RKO (cell line): ENCODE results near the gene NFKB1.
A peak's percentile ranks its signal among the peaks of the same experiment; 100 is the strongest.

ENCODE experiments used
- DNase-seq: peaks from one replicate; pipeline ENCODE4 v3.0.0-alpha.2; 2016; ENCODE audit warnings: low spot score

Gene NFKB1

DNA sequence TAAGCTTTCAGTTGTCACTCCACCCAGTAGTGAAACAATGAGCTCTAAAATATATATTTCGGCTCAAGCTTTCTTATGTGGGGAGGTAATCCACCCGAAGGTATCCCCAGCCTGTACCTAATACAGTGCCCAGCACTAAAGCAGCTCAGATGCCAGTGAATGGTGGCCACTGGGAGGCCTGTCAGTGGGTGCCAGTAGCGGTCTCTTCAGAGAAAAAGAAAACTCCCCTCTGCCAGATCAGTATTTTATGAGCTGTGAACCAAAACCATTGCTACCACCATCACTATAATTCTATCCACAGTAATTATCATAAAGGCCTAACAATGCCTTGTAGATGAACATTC, 835 bp upstream of the NFKB1 start:
- peak; percentile 45 for DNase-seq

DNA sequence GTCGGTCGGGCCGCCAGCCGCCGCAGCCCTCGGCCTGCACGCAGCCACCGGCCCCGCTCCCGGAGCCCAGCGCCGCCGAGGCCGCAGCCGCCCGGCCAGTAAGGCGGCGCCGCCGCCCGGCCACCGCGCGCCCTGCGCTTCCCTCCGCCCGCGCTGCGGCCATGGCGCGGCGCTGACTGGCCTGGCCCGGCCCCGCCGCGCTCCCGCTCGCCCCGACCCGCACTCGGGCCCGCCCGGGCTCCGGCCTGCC, 213 bp downstream of the NFKB1 start:
- no peak for DNase-seq

DNA sequence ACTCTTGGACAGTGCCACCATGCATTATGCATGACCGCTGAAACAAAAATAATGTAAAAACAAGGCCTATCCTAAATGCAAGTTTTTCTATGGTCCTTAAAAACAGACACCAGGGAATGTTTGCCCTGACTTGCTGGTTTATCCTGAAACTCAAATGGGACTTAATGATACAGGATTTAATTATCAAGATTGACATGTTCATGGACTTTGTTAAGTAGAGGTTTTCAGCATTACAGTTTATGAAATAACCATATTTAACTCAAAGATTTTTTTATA, 1.3 kb downstream of the NFKB1 start:
- no peak for DNase-seq

DNA sequence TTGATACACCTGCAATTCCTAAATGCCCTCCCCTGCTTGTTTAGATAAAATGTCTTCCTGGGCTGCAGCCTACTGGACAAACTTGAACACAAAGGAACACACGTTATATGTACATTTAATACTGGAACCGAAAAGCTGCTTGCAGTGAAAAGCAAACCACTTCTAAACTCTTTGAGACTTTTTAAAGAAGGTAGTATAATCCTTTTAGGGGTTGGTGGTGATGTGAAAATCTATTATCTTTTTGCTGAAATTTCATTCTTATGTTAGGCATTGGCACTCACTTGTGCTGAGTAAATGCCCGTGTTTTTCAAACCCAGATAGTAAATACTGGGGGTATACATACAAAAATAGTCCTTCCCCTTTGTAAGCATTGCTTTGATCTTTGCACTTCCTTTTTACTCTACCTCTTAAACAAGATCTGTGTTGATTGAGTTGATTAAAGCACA, 2.2 kb downstream of the NFKB1 start:
- DNase-seq = peak; percentile 64

DNA sequence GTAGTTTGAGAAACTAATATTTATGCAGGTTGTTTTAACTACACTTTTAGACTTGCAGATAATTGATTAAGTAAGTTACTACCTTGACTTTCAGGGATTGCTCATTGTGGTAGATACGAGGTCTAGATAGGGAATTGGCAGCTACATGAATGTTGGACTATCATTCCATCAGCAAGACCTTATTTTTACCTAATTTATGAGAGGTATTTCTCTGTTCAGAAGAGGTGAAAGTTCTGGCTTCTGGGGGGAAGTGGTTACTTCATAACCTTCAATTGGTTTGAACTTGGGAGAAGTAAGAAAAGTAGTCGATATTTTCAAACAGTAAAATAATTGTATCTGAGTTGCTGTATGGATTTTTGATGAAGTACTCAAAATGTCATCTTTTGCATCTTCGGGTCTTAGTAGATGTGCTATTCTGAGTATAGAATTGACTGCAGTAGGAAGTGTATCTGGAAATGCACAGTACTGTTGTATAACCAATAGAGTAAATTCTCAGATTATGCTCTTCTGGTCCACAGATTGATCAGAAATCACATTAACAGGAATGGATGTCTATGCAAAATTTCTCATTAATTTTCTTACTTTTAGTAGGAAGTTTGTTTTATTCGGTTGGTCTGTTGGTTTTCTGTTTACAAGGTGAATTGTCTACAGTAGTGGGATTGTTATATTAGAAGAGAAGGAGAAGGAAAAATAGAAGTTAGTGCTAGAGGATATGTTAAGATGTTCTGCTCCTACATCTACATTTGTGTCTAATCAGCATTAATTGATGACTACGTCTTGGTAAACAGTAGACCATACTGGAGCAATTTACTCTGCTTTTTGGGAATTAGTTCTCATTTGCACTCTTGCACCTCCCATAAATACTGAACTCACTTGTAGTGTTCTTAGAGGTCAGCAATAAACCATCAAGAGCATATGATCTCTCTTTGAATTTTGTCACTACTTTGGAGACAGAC, 3.0 kb downstream of the NFKB1 start:
- peak; percentile 22 for DNase-seq

DNA sequence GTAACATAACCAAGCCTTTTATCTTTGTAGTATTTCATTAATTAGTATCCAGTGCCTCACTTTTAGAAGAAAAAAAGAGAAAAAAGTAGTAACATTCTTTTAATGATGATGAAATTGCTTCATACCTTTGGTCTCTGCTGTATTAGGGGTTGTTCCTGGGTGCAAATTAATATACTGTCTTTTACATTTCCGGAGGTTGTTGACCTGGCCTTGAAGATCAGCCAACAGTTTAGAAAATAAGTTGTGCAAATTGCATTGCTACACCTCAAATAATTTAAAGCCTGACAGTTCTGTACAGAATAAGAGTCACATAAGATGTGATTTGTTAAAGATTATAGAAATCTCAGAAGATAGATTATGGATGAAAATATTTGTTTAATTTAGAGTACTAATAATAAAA, 3.8 kb downstream of the NFKB1 start:
- DNase-seq = no peak

DNA sequence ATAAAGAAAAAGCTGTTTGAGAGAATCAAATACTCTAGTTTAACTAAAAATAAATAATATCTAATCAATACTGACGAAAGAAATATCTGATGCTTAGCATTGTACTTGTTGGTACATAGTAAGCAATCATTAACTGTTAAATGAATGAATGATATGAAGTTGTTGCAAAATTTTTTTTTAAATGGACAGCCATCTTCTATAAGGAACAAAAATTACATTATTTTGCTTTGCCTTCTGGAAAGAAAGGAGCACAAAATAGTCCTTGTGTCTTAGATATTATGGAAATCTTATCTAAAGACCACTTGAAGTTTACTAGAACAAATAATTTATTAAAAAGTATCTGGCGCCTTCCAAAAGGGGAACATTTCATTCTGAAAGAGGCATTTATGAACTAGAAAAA, 4.5 kb downstream of the NFKB1 start:
- no peak for DNase-seq

DNA sequence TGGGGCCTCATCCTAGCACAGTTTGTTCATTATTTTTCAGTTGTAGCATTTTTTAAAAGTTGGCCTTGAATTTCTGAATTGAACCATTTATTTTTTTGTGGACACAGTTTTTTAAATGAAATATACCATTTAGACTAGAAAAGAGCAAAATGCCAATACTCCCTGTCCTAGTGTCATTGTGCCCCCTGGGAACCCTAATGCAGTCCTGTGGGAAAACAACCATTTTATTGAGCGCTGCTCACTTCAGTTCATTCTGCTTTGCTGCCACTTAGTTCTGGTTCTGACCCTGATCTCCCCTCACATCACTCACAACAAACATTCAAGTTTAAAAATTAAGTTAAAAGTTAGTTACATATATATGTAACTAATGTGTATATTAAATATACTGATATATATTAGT, 5.4 kb downstream of the NFKB1 start:
- no peak for DNase-seq

DNA sequence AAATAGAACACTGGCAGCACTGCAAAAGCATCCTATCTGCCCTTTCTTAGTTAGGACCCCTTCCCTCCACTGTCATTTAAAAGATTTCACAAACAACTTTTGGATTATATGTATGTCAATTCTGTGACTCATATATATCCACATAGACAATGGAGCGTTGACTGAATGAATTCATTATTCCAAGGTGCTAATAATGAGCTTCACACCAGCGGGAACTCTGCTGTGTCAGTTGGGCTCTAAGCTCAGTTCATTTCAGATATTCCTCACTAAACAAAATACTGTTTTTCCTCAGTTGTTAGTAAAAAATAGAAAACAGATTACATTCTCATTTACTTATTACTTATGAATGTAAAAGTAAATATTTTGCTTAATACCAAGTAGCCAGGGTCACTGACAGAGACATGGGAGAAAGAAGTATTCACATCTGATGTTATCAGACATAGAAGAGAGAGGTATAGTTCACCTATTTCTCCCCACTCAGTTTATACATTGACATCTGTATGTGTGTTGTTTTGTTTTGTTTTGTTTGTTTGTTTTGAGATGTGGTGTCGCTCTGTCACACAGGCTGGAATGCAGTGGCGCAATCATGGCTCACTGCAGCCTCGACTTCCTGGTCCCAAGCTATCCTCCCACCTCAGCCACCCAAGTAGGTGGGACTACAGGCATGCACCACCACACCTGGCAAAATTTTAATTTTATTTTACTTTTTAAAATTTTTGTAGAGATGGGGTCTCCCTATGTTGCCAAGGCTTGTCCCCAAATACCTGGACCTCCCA, 10.9 kb downstream of the NFKB1 start:
- no peak for DNase-seq

DNA sequence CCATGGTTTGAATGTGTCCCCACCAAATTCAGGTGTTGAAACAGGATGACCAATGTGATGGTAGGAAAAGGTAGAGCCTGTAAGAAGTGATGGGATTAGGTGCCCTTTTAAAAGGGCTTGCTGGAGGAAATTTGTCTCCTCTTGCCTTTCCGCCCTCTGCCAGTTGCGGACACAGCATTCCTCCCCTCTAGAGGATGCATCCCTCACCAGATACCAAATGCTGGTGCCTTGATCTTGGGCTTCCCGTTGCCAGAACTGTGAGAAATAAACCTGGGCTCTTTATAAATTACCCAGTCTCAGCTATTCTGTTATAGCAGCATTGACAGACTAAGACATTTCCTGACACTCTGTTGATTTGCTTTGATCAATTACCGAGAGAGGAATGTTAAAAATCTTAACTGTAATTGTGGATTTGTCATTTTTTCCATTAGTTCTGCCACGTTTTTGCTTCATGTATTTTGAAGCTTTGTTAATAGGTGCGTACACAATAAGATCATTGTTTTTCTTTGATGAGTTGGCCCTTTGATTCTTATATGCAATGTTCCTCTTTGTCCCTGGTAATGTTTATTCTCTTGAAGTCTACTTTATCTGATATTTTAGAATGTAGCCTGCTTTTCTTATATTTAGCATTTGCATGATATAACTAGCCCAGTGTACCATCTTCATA, 13.3 kb downstream of the NFKB1 start:
- no peak for DNase-seq

DNA sequence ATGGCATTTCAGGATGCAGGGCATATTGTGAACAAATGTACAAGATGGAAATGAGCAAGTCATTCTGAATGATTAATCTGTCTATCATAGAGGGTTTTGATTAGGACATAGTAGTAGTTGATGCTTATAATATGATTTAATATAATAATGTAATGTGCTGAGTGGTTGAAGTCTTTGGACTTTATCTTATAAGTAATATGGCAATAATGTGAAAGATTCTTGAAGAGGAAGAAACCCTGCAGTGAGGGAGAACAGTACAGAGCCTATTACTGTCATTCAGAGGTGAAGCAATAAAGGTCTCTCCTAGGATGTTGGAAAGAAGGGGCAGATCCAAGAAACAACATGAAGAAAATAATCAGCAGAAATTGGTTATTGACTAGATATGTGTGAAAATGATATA, 16.6 kb downstream of the NFKB1 start:
- DNase-seq = no peak

DNA sequence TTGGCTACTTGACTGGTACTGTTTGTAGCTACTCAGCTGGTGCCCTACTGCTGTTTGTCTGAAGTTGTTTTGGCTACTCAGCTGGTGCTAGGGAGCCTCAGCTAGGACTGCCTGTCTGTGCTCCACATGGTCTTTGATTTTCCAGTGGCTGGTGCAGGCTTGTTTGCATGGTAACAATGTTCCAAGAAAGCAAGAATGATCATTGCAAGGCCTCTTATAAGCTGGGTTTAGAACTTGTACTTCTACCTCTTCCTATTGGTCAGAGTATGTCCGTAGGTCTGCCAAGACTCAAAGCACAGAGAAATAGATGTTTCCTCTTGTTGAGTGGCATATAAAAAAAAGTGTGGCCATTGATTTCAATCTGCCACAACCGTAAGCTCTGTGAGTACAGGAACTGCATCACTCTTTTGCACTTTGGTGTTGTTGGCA, 17.6 kb downstream of the NFKB1 start:
- DNase-seq = no peak

DNA sequence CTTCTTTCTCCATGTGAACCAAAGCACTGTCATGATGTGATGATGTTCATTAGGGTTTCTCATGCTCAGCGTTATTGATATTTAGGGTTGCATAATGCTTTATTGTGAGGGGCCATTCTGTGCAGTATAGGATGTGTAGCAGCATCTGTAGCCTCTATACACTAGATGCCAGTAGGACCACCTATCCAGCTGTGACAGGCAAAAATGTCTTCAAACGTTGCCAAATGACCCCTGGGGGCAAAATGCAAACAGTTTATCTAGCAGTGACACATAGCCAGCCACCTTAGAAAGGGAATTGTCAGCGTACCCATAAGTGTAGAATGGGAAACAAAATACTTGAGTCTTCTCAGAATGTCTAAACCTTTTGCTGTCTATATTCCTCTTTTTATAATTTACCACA, 18.8 kb downstream of the NFKB1 start:
- DNase-seq = no peak

DNA sequence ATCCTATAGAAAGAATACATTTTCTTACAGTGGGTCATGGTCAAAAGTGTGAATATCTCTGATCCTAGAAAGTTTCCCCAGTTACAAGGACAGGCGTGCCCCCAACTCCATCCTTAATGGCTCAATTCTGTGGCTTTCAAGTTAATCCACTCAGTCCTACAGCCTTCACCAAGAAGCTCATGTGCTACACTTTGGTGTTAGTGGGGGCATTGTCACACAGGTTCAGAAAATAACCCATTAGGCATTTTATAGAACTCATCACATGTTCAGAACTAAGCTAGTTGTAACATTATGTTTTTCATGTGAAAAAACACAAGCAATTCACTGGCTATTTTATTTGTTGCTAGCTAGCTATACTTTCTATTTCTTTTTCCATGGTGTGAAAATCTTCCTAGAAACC, 20.4 kb downstream of the NFKB1 start:
- no peak for DNase-seq

DNA sequence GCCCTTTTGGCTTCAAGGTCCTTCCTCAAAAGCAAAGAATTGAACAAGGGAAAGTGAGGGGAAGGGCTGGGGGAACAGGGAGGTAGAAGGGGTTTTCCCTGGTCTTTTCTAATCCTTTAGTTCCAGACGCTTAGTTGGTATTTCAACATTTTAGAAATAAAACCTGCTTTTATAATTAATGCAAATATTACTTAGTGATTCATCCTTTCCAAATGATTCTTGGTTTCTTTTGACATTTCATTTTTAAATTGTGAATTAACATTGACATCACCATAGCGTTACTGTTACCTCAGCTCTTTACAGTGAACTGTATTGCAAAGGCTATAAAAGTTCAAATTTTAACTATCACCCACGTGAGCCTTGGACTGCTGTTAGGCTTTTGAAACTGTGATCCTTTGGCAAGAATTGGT, 20.9 kb downstream of the NFKB1 start:
- DNase-seq = no peak

DNA sequence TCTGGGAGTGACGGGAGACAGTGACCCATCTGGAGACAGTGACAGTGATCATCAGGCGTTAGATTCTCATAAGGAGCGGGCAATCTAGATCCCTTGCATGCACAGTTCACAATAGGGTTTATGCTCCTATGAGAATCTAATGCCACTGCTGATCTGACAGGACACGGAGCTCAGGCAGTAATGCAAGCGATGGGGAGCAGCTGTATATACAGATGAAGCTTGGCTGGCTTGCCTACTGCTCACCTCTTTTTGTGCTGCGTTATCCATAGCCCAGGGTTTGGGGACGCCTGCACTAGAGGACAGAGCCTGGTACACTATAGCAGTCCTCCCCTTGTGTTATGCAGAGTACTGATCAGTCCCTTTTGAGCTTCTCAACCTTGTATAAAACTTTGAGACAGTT, 23.5 kb downstream of the NFKB1 start:
- DNase-seq = no peak

DNA sequence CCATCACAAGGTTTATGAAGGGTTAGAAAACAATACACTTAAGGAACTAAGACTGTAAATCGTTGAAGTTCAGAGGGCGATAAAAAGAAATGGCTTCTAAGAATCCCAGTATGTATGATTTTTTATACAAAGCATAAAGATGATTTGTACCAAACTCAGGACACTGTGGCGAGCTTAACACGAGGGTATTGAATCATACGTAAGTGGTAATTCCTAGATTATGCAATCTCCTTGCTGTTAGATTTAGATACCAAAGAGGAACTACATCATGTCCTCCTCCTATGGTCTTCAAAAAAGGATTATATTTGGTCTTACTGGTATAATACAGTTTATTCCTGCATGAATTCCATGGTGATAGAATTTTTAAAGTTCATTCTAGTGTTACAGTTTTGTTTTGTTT, 23.9 kb downstream of the NFKB1 start:
- no peak for DNase-seq

DNA sequence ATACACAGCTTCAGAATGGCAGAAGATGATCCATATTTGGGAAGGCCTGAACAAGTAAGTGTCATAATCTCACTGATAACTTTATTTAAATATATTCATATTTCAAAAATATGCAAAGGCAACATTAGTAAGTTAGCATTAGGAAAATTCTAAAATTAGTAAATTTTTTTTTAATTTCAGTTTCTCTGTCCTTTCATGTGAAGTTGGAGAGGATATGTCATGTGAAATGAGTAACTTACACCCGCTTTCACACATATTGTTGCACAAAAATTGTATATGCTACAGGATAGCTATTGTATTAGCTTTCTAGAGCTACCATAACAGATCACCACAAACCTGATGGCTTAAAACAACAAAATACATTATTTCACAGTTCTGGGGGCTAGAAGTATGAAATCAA, 24.3 kb downstream of the NFKB1 start:
- no peak for DNase-seq

DNA sequence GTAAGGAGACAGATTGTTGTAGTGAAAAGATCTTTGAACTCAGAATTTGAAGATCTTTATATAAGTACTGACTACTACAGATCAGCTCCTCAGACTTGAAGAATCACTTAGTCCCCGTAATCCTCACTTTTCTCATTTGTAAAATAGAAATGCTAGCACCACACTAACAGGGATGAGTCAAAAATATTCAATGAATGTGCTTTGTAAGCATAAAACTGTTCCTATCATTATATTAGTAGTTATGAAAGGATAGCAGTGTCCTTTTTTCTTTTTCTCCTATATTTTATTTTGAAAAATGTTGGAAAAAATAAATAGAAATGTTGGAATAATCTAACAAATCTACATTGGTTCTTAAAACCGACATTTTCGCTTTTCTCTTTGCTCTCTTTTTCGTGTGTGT, 25.4 kb downstream of the NFKB1 start:
- DNase-seq = no peak

DNA sequence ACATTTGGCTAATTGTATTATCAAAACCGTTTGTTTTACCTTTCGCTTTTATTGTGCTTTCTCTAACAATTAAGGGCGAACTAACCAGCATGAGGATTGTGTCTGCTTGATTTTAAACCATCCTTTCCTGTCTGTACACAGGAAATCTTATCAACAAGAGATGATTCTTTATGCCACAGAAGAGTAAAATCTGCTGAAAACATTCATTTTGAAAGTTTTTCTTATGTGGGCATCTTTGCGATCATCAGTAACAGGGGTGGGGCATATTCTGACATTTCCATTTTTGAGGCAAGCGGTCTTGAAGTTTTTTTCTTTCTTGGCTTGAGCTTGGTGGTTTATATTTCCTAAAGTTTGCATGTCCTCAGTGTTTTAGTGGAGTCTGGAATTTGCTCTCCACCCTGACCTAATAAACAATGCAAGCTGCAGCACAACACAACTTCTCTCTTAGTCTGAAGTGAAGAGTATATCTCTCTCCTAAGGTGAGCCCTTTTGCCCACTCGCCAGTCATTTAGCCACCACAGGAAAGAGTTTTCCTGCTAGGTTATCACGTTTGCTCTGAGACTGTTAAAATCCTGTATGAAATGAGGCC, 26.6 kb downstream of the NFKB1 start:
- no peak for DNase-seq

DNA sequence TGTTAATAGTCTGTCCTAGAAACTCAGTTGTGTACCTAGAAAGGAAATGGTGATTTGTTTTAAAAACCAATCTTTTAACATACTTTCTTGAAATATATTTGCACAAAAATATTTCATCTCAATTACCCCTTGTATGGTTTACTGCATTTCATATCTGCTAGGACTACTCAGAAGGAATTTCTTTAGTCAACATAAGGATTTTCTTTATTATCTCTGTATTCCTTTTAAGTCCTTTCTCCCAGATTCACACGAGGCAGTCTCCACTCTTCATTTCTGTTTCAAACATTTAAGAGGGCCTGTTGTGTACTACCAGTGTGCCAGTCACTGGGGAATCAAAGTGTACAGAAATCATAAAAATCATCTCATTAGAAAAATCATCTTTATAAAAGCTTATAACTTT, 28.8 kb downstream of the NFKB1 start:
- no peak for DNase-seq

DNA sequence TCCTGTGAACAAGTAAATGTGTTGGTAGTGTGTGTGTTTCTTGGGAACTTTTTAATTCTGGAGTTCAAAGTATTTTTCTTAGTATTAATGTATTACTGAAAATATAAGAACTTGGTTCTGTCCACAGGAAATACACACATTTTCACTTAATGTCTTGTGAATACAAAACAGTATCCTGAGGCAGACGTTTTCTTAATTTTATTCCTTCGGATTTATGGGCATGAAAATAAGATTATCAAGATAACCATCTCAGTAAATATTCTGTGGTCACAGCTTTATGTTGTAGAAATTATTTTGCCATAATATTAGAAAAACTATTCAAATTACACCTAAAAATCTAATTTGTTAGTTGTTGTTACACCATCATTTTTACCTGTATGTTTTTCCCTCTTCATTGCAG, 29.8 kb downstream of the NFKB1 start:
- DNase-seq = no peak

DNA sequence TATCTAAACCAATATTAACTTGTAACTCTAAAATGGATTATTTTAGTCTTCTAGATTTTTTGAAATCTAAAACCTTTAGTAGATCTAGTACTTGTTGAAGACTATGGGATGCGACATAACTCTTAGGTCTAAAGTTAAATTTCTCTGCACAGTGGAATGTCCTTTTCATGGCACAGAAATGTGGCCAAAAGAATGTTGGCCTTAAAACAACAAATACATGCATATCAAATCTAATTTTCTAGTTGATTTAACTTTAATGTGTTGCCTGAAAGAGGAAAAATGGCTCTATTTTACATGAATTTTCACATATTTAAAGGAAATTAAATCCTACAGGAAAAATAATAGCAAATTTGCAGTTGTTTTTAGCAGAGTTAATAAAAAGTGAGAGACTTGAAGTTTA, 30.3 kb downstream of the NFKB1 start:
- no peak for DNase-seq
